Prostate gland (tissue), 2 donors: ENCODE measurements around the gene ZNF862. TPM values are rescaled to one million over a fixed set of nuclear protein-coding genes. Genes with fewer than 3 reads are reported as not detected.

Experiments
- DNase-seq: peaks from one replicate; pipeline ENCODE4 v3.0.0-alpha.2; 2019; ENCODE audit warnings: low spot score
- H3K27ac ChIP-seq, 2 donors: fragments of 200-600 bp; sonication (generic); 2 replicates each; pipeline ENCODE4 v1.5.1; 2017 to 2019
- H3K27me3 ChIP-seq: fragments of 200-600 bp; sonication (generic); replicated peaks from 2 replicates; pipeline ENCODE4 v1.5.1; 2019; ENCODE audit not compliant: insufficient read depth
- H3K36me3 ChIP-seq, 2 donors: fragments of 200-600 bp; sonication (generic); 1 replicate in 1 of 2; 2 replicates in 1 of 2; pipeline versions ENCODE4 v1.5.1 to v1.8.1; 2017 to 2019
- H3K4me1 ChIP-seq: fragments of 200-600 bp; sonication (generic); replicated peaks from 2 replicates; pipeline ENCODE4 v1.5.1; 2019
- H3K4me3 ChIP-seq, 2 donors: fragments of 200-600 bp; sonication (generic); 2 replicates each; pipeline ENCODE4 v1.5.1; 2017 to 2019
- H3K9me3 ChIP-seq: fragments of 200-600 bp; sonication (generic); 2 replicates; pipeline ENCODE4 v1.5.1; 2017
- POLR2A ChIP-seq: fragments of 450-650 bp; IDR thresholded peaks from one replicate; pipeline ENCODE4 v1.6.1; 2016; ENCODE audit warnings: antibody characterized with exemption, mild to moderate bottlenecking
- POLR2AphosphoS5 ChIP-seq: sonication (generic); formaldehyde crosslinking; IDR thresholded peaks from one replicate; pipeline ENCODE4 v1.6.1; 2017; ENCODE audit warnings: antibody characterized with exemption
- WGBS: methylation state at CpG from one replicate; pipeline ENCODE4 v1.1.5; 2018; 5-methylcytosine and 5-hydroxymethylcytosine counted together
- intact Hi-C: fragments of 100-400 bp; cut with DNase I; formaldehyde crosslinking; loops from one replicate; pipeline ENCODE4 v1.14.2; 2022
- total RNA-seq, 2 donors: library from RNA; depleted of rRNA; stranded (reverse); fragments of >200 nt; gene quantifications; one replicate each; pipeline ENCODE4 v1.1.0, GENCODE V29; 2016
- TF ChIP-seq, protein P1 (sequence below), 4 experiments: fragments of 200-600 bp in 2 of 4; fragments of 450-650 bp in 2 of 4; sonication (generic) in 2 of 4; IDR thresholded peaks; 1 replicate in 3 of 4; 2 replicates in 1 of 4; pipeline ENCODE4 v1.5.1; 2016 to 2019; ENCODE audit warnings: antibody characterized with exemption in 4 of 4, mild to moderate bottlenecking in 2 of 4, moderate library complexity in 2 of 4

Gene ZNF862
- total RNA-seq, 2 donors from 2014 or later, result 19.8 to 25.4 TPM

DNA sequence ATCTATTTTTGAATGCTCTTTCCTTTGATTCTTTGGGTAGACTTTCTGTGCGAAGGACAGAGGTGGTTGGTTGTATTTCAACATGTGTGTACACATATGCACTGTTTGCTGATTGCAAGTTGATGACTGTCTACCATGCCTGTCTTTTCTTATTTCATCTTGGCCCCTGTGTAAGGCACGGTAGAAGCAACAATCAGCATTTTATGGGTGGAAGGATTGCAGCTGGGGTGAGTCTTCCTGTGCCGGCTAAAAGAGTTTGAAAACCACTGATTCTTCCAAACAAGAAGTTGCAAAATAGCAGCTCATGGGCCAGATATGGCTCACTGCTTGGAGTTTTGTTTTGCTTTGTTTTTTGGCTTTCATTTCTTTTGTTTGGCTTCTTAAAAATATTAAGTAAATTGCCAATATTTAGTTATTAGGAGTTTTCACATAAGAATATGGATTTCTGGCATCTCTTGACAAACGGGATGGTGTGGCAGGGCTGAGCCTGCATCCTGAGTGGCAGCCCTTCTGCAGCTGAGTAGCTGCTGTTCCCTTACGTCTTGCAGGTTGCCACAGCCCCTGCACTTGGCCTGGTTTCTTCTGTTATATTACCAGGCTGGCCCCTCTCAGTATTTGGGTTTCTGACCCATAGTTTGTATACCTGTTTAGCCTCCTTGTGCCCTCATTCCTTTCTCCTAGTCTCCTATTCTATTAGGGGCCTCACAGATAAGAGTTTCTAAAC lies 7.2 kb downstream of the ZNF862 start:
- Histone ChIP-seq H3K4me3 (no peak overlapping the region), H3K27me3 (no peaks in the 10 kb centered on the region), H3K4me1 (no peaks in the 10 kb centered on the region), H3K27ac (no peak overlapping the region), H3K9me3 (no peaks in the 10 kb centered on the region), H3K36me3 (no peaks in the 10 kb centered on the region)
- intact Hi-C loops, result no loop called here
- no peak for TF ChIP-seq POLR2AphosphoS5
- TF ChIP-seq, protein P1, sequence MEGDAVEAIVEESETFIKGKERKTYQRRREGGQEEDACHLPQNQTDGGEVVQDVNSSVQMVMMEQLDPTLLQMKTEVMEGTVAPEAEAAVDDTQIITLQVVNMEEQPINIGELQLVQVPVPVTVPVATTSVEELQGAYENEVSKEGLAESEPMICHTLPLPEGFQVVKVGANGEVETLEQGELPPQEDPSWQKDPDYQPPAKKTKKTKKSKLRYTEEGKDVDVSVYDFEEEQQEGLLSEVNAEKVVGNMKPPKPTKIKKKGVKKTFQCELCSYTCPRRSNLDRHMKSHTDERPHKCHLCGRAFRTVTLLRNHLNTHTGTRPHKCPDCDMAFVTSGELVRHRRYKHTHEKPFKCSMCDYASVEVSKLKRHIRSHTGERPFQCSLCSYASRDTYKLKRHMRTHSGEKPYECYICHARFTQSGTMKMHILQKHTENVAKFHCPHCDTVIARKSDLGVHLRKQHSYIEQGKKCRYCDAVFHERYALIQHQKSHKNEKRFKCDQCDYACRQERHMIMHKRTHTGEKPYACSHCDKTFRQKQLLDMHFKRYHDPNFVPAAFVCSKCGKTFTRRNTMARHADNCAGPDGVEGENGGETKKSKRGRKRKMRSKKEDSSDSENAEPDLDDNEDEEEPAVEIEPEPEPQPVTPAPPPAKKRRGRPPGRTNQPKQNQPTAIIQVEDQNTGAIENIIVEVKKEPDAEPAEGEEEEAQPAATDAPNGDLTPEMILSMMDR (IDR thresholded peaks at IDR 0.05), result no peak
- TF ChIP-seq POLR2A, result no peak
- 69% methylated on average over 5 of the region's 5 CpGs for WGBS
- DNase-seq, result no peak

DNA sequence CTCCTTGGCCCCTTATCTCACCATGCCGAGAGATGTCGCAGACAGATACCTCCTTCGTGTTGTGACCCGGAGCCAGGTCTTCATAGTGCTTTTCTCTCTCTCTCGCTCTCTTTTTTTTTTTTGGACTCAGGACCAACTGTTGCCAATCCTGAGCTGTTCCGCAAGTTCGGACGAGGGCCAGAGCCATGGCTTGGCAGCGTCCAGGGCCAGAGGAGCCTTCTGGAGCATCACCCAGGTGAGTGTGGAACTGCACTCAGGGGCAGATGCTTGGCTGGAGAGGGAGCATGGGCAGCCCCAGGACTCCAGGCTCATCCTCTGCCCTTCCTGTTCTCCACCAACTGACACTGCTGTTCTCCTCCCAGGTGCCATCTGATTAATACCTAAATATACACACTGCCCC lies 7.8 kb downstream of the ZNF862 start:
- intact Hi-C loops, result no loop called here
- Histone ChIP-seq H3K27ac (no peak overlapping the region), H3K9me3 (no peaks in the 10 kb centered on the region), H3K4me1 (no peaks in the 10 kb centered on the region), H3K27me3 (no peaks in the 10 kb centered on the region), H3K36me3 (no peaks in the 10 kb centered on the region), H3K4me3 (no peak overlapping the region)
- TF ChIP-seq, protein P1 (IDR thresholded peaks at IDR 0.05), result no peak
- TF ChIP-seq POLR2A (no peak), POLR2AphosphoS5 (no peak)
- 77% methylated on average over 9 of the region's 9 CpGs for WGBS
- no peak for DNase-seq

DNA sequence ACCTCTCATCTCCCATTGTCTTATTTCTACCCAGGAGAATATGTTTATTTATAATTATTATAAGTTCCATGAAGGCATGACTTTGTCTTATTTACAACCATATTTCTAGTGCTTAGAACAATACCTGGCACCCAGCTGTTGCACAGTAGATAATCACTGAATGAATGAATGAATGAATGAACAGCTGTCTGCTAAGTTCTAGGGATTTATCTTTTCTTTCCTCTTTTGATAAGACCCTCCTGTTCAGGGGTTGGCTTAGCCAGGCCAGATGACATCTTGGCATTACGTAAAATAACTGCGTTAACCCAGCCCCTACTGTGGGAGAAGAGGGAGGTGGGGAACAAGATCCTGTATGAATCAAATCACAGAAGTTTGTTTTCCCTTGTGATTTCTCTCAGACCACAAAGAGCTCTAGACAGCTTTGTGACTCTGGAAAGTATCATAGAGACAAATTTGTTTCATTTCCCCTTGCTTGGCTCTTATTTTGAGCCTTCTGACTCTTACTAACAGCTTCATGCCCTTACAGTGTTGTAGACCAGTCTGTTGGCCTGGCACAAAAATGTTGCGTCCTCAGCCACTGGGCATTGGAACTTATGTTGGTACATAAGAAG lies 8.4 kb downstream of the ZNF862 start:
- DNase-seq, result no peak
- H3K4me1 ChIP-seq, result no peaks in the 10 kb centered on the region
- 94% methylated on average over 3 of the region's 3 CpGs for WGBS
- no peak overlapping the region for H3K4me3 ChIP-seq
- TF ChIP-seq, protein P1 (IDR thresholded peaks at IDR 0.05), result no peak
- TF ChIP-seq POLR2A, result no peak
- no peak for TF ChIP-seq POLR2AphosphoS5
- no peak overlapping the region for H3K27ac ChIP-seq
- intact Hi-C loops, result no loop called here
- H3K36me3 ChIP-seq, result no peaks in the 10 kb centered on the region
- no peaks in the 10 kb centered on the region for H3K27me3 ChIP-seq
- no peaks in the 10 kb centered on the region for H3K9me3 ChIP-seq

DNA sequence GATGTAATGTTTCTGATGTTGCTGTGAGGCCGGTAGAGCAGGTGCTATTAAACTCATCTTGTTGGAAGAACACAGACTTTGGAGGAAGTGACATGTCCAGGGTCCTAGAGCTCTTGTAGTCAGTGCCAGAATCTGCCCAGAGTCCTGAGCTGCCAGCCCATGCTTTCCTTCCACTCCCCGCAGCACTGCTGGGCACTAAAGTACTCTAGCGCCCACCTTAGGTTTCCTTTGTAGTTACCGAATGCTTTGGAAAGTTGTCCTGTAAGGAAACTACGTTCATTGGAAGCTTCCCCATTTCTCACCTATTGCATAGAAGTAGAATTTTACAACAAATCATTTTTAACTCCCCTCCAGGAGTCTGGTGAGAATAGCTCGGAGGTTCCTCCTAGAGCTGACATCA lies 11.0 kb downstream of the ZNF862 start:
- H3K9me3 ChIP-seq, result no peaks in the 10 kb centered on the region
- no peak overlapping the region for H3K4me3 ChIP-seq
- no peak overlapping the region for H3K27ac ChIP-seq
- no peaks in the 10 kb centered on the region for H3K27me3 ChIP-seq
- intact Hi-C loops, result no loop called here
- H3K4me1 ChIP-seq, result no peaks in the 10 kb centered on the region
- H3K36me3 ChIP-seq, result no peaks in the 10 kb centered on the region
- TF ChIP-seq, protein P1 (IDR thresholded peaks at IDR 0.05), result no peak
- TF ChIP-seq POLR2A (no peak), POLR2AphosphoS5 (no peak)
- WGBS, result 89% methylated on average over 6 of the region's 6 CpGs
- no peak for DNase-seq
